IMR-90 (cell line): ENCODE measurements around the gene SOBP. TPM values are rescaled to one million over a fixed set of nuclear protein-coding genes. Genes with fewer than 3 reads are reported as not detected.

Experiments
- ATAC-seq: fragments of 200-7000 bp; cut with Tn5 transposase; 2 replicates; pipeline ENCODE4 v1.9.1; 2020; ENCODE audit warnings: low read depth, mild to moderate bottlenecking, moderate library complexity
- BruUV-seq: library from RNA; stranded (reverse); fragments of 400-500 nt; replicated peaks from 2 replicates; lab custom pipeline; 2021; lab: Mats Ljungman, UMichigan
- CTCF ChIA-PET: fragments of 300-600 bp; formaldehyde crosslinking; extraction: SDS; loops from one replicate; lab custom pipeline; 2021; ENCODE audit warnings: antibody characterized with exemption; lab: Yijun Ruan, JAX
- POLR2A ChIA-PET: fragments of 300-600 bp; sonication (Branson Sonifier 250); formaldehyde crosslinking; loops from one replicate; lab custom pipeline; 2022; ENCODE audit warnings: antibody characterized with exemption; ENCODE audit not compliant: unreplicated experiment; lab: Charles Lee
- DNase-seq: peaks from one replicate; pipeline ENCODE4 v3.0.0; 2013
- H2AFZ ChIP-seq: replicated peaks from 2 replicates; pipeline ENCODE3; 2013; ENCODE audit warnings: low read length, mild to moderate bottlenecking; ENCODE audit not compliant: poor library complexity
- H2AK5ac ChIP-seq: 2 replicates; pipeline ENCODE4 v1.6.1; 2013; ENCODE audit warnings: low read depth, low read length, inconsistent platforms
- H2AK9ac ChIP-seq: replicated peaks from 2 replicates; pipeline ENCODE3; 2013; ENCODE audit warnings: mild to moderate bottlenecking, low read depth, low read length, moderate library complexity; ENCODE audit not compliant: poor library complexity
- H2BK120ac ChIP-seq: 2 replicates; pipeline ENCODE4 v1.6.1; 2013; ENCODE audit warnings: low read depth, low read length, inconsistent platforms
- H2BK15ac ChIP-seq: 3 replicates; pipeline ENCODE4 v1.6.1; 2013; ENCODE audit warnings: low read depth, low read length, inconsistent platforms
- H2BK20ac ChIP-seq: 2 replicates; pipeline ENCODE4 v1.6.1; 2013; ENCODE audit warnings: low read depth, mild to moderate bottlenecking, inconsistent platforms, low read length, moderate library complexity
- H2BK5ac ChIP-seq: 2 replicates; pipeline ENCODE4 v1.6.1; 2013; ENCODE audit warnings: mild to moderate bottlenecking, low read depth, low read length, inconsistent platforms; ENCODE audit not compliant: poor library complexity, severe bottlenecking
- H3K14ac ChIP-seq: replicated peaks from 2 replicates; pipeline ENCODE4 v1.6.1; 2013; ENCODE audit warnings: low read depth, low read length, inconsistent platforms
- H3K18ac ChIP-seq: 2 replicates; pipeline ENCODE4 v1.6.1; 2013; ENCODE audit warnings: low read depth, low read length, control low read depth
- H3K23ac ChIP-seq: 2 replicates; pipeline ENCODE4 v1.6.1; 2013; ENCODE audit warnings: low read depth, low read length, inconsistent platforms
- H3K27ac ChIP-seq: 2 replicates; pipeline ENCODE4 v1.5.1; 2013; ENCODE audit warnings: mild to moderate bottlenecking, control low read depth, low read length; ENCODE audit not compliant: insufficient read depth
- H3K27me3 ChIP-seq: 2 replicates; pipeline ENCODE4 v1.6.1; 2013; ENCODE audit warnings: low read length; ENCODE audit not compliant: control insufficient read depth, insufficient read depth
- H3K36me3 ChIP-seq: 2 replicates; pipeline ENCODE4 v1.6.1; 2013; ENCODE audit warnings: low read length, mixed read lengths; ENCODE audit not compliant: control insufficient read depth, insufficient read depth
- H3K4ac ChIP-seq: 2 replicates; pipeline ENCODE4 v1.6.1; 2013; ENCODE audit warnings: low read depth, low read length, inconsistent platforms
- H3K4me1 ChIP-seq: 2 replicates; pipeline ENCODE4 v1.6.1; 2013; ENCODE audit warnings: low read length, mixed read lengths; ENCODE audit not compliant: control insufficient read depth, insufficient read depth
- H3K4me2 ChIP-seq: 2 replicates; pipeline ENCODE4 v1.6.1; 2013; ENCODE audit warnings: low read depth, mild to moderate bottlenecking, control low read depth, low read length, moderate library complexity
- H3K4me3 ChIP-seq: 2 replicates; pipeline ENCODE4 v1.5.1; 2013; ENCODE audit warnings: low read depth, mild to moderate bottlenecking, control low read depth, low read length, moderate library complexity; ENCODE audit not compliant: insufficient read depth
- H3K56ac ChIP-seq: 2 replicates; pipeline ENCODE4 v1.6.1; 2013; ENCODE audit warnings: low read length, inconsistent platforms; ENCODE audit not compliant: insufficient read depth; ENCODE audit errors: extremely low read depth
- H3K79me1 ChIP-seq, 2 experiments: 2 replicates each; pipeline ENCODE4 v1.6.1; 2013; ENCODE audit warnings: low read length in 2 of 2, inconsistent platforms in 1 of 2, low read depth in 1 of 2
- H3K9ac ChIP-seq: 2 replicates; pipeline ENCODE4 v1.6.1; 2013; ENCODE audit warnings: low read depth, low read length, control low read depth
- H3K9me1 ChIP-seq: 2 replicates; pipeline ENCODE4 v1.6.1; 2013; ENCODE audit warnings: low read length, inconsistent platforms; ENCODE audit not compliant: insufficient read depth
- H3K9me3 ChIP-seq: 2 replicates; pipeline ENCODE4 v1.6.1; 2013; ENCODE audit warnings: low read length; ENCODE audit not compliant: control insufficient read depth, insufficient read depth
- H4K20me1 ChIP-seq: 2 replicates; pipeline ENCODE4 v1.6.1; 2013; ENCODE audit warnings: low read length, inconsistent platforms; ENCODE audit not compliant: insufficient read depth
- H4K5ac ChIP-seq: 2 replicates; pipeline ENCODE4 v1.6.1; 2013; ENCODE audit warnings: mild to moderate bottlenecking, low read depth, low read length, control low read depth
- H4K8ac ChIP-seq, 2 experiments: 2 replicates each; pipeline ENCODE4 v1.6.1; 2013; ENCODE audit warnings: low read depth in 2 of 2, low read length in 2 of 2, control low read depth in 1 of 2, inconsistent platforms in 1 of 2
- H4K91ac ChIP-seq: 2 replicates; pipeline ENCODE4 v1.6.1; 2013; ENCODE audit warnings: low read depth, low read length, inconsistent platforms; ENCODE audit not compliant: insufficient read depth
- BHLHE40 ChIP-seq: fragments of 150-350 bp; IDR thresholded peaks from 2 replicates; pipeline ENCODE4 v1.6.1; 2016; ENCODE audit warnings: mild to moderate bottlenecking, low read depth, low read length
- CEBPB ChIP-seq: IDR thresholded peaks from 2 replicates; pipeline ENCODE4 v1.6.1; 2012; ENCODE audit warnings: low read depth, low read length, improper control_type of control experiment
- CHD1 ChIP-seq: IDR thresholded peaks from 2 replicates; pipeline ENCODE4 v1.6.1; 2012; ENCODE audit warnings: low read depth, low read length, improper control_type of control experiment
- MAFK ChIP-seq: IDR thresholded peaks from 2 replicates; pipeline ENCODE4 v1.6.1; 2012; ENCODE audit warnings: low read depth, low read length, improper control_type of control experiment
- MAZ ChIP-seq: IDR thresholded peaks from 2 replicates; pipeline ENCODE4 v1.6.1; 2012; ENCODE audit warnings: low read depth, mild to moderate bottlenecking, low read length, improper control_type of control experiment, moderate library complexity, borderline replicate concordance
- MXI1 ChIP-seq: IDR thresholded peaks from 2 replicates; pipeline ENCODE4 v1.6.1; 2012; ENCODE audit warnings: low read depth, mild to moderate bottlenecking, low read length, moderate library complexity, borderline replicate concordance
- NFE2L2 ChIP-seq: fragments of 150-350 bp; IDR thresholded peaks from 2 replicates; pipeline ENCODE4 v1.6.1; 2016; ENCODE audit warnings: low read depth, mild to moderate bottlenecking, low read length
- POLR2A ChIP-seq: IDR thresholded peaks from 2 replicates; pipeline ENCODE4 v1.6.1; 2012; ENCODE audit warnings: mild to moderate bottlenecking, low read depth, low read length
- RAD21 ChIP-seq: IDR thresholded peaks from 2 replicates; pipeline ENCODE4 v1.6.1; 2012; ENCODE audit warnings: low read length, improper control_type of control experiment
- RCOR1 ChIP-seq: IDR thresholded peaks from 2 replicates; pipeline ENCODE4 v1.6.1; 2012; ENCODE audit warnings: mild to moderate bottlenecking, low read length, improper control_type of control experiment; ENCODE audit not compliant: insufficient replicate concordance
- RFX5 ChIP-seq: IDR thresholded peaks from 2 replicates; pipeline ENCODE4 v1.8.0; 2012; ENCODE audit warnings: low read depth, mild to moderate bottlenecking, low read length, moderate library complexity
- SMC3 ChIP-seq: fragments of 150-350 bp; IDR thresholded peaks from 2 replicates; pipeline ENCODE4 v1.6.1; 2016; ENCODE audit warnings: low read depth, mild to moderate bottlenecking, antibody characterized with exemption, low read length, moderate library complexity
- WGBS, 2 experiments: methylation state at CpG; one replicate each; pipeline versions ENCODE4 v1.1.5 to v1.1.7; 2013; ENCODE audit warnings: missing lambda C conversion rate in 2 of 2; ENCODE audit not compliant: insufficient read length in 1 of 2; ENCODE audit errors: extremely low coverage in 2 of 2; 5-methylcytosine and 5-hydroxymethylcytosine counted together
- dilution Hi-C: fragments of 300-500 bp; cut with HindIII; formaldehyde crosslinking; loops from one replicate; pipeline ENCODE4 v1.14.3; 2018; ENCODE audit warnings: low sequenced_read_pairs; ENCODE audit not compliant: unreplicated experiment
- in situ Hi-C: fragments of 300-500 bp; cut with MboI; formaldehyde crosslinking; loops from 3 replicates; pipeline ENCODE4 v1.14.3; 2019; ENCODE audit warnings: low sequenced_read_pairs, inconsistent platforms, mixed read lengths
- intact Hi-C: fragments of 100-400 bp; cut with micrococcal nuclease; formaldehyde crosslinking; loops from 2 replicates; pipeline ENCODE4 v1.10.0; 2022
- polyA plus RNA-seq, 3 experiments: library from polyadenylated mRNA; depleted of rRNA; stranded (reverse); fragments of >200 nt; gene quantifications; 2 replicates each; pipeline ENCODE4 v1.2.3, GENCODE V29; 2012; ENCODE audit warnings: low replicate concordance in 1 of 3
- total RNA-seq: library from RNA; depleted of rRNA; stranded (reverse); fragments of >200 nt; gene quantifications from 2 replicates; pipeline ENCODE4 v1.2.3, GENCODE V29; 2012
- TF ChIP-seq, protein P1 (sequence below): fragments of 150-350 bp; IDR thresholded peaks from 2 replicates; pipeline ENCODE4 v1.6.1; 2016; ENCODE audit warnings: low read depth, mild to moderate bottlenecking, low read length, moderate library complexity, borderline replicate concordance
- TF ChIP-seq, protein P2 (sequence below): conservative IDR thresholded peaks from 2 replicates; pipeline ENCODE4 v1.5.1; 2012; ENCODE audit warnings: mild to moderate bottlenecking, low read depth, low read length, improper control_type of control experiment
- TF ChIP-seq, protein P3 (sequence below): fragments of 150-350 bp; IDR thresholded peaks from 2 replicates; pipeline ENCODE4 v1.6.1; 2017; ENCODE audit warnings: mild to moderate bottlenecking, antibody characterized with exemption, low read length, low read depth

SOBP gene
- total and polyA plus RNA-seq, 2 of the 4 experiments (the other 2 are of a cell fraction), result 0.60 to 0.72 TPM

DNA sequence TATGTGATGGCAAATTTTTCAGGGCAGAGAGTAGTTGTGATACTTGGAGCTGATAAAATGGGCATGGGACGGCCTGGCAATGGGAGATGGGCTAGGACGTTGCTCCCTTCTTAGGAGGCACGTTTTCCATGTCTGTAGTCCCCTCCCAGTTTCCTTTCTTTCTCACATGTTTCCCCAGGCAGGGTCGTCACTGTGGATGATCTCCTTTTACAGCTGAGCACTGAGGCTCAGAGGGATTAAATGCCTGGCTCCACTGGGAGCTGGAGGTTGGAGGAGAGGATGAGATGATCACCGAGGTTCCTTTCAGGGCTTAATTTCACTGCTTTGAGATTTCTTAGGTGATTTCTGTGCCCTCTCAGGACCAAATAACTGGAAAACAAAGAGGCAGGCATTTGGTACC lies 136.7 kb downstream of the SOBP start:
- no peaks in the 10 kb centered on the region for H3K36me3 ChIP-seq
- DNase-seq (no peak), ATAC-seq (no peak)
- no peak overlapping the region for H3K18ac ChIP-seq
- no peak overlapping the region for H3K23ac ChIP-seq
- no peak overlapping the region for H2AK5ac ChIP-seq
- no peak overlapping the region for H3K9ac ChIP-seq
- H3K27me3 ChIP-seq, result no peaks in the 10 kb centered on the region
- H3K9me1 ChIP-seq, result no peaks in the 10 kb centered on the region; the same call in 1 of the 2 replicates
- no peak overlapping the region for H2BK15ac ChIP-seq
- ChIA-PET POLR2A (no interaction called here), CTCF (no interaction called here)
- dilution Hi-C loops (no loop called here), intact Hi-C loops (no loop called here), in situ Hi-C loops (no loop called here)
- BruUV-seq, result no TSS peak
- no peaks in the 10 kb centered on the region for H3K9me3 ChIP-seq
- no peak overlapping the region for H4K8ac ChIP-seq
- no peak overlapping the region for H2BK20ac ChIP-seq
- no CpG with 5 or more reads among the region's 5 CpGs for WGBS, 2 experiments
- H4K91ac ChIP-seq, result no peak overlapping the region
- no peak overlapping the region for H3K27ac ChIP-seq
- H2AFZ ChIP-seq, result no peak overlapping the region
- no peak overlapping the region for H3K4me2 ChIP-seq
- H4K20me1 ChIP-seq, result no peaks in the 10 kb centered on the region
- no peak overlapping the region for H2AK9ac ChIP-seq
- no peak overlapping the region for H3K4me3 ChIP-seq
- no peak overlapping the region for H4K5ac ChIP-seq
- H3K4ac ChIP-seq, result no peak overlapping the region
- H3K56ac ChIP-seq, result no peak overlapping the region
- H3K14ac ChIP-seq, result no peak overlapping the region
- peaks cover 4% of the 10 kb centered on the region; the same call in 1 of the 2 replicates for H3K4me1 ChIP-seq
- no peak overlapping the region for H2BK5ac ChIP-seq
- H2BK120ac ChIP-seq, result no peak overlapping the region
- TF ChIP-seq POLR2A (no peak), CHD1 (no peak), SMC3 (no peak), MAZ (no peak), MAFK (no peak), MXI1 (no peak), NFE2L2 (no peak), RAD21 (no peak), CEBPB (no peak), BHLHE40 (no peak), RCOR1 (no peak), RFX5 (no peak)
- TF ChIP-seq, protein P1, sequence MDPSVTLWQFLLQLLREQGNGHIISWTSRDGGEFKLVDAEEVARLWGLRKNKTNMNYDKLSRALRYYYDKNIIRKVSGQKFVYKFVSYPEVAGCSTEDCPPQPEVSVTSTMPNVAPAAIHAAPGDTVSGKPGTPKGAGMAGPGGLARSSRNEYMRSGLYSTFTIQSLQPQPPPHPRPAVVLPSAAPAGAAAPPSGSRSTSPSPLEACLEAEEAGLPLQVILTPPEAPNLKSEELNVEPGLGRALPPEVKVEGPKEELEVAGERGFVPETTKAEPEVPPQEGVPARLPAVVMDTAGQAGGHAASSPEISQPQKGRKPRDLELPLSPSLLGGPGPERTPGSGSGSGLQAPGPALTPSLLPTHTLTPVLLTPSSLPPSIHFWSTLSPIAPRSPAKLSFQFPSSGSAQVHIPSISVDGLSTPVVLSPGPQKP, result no peak
- TF ChIP-seq, protein P2, sequence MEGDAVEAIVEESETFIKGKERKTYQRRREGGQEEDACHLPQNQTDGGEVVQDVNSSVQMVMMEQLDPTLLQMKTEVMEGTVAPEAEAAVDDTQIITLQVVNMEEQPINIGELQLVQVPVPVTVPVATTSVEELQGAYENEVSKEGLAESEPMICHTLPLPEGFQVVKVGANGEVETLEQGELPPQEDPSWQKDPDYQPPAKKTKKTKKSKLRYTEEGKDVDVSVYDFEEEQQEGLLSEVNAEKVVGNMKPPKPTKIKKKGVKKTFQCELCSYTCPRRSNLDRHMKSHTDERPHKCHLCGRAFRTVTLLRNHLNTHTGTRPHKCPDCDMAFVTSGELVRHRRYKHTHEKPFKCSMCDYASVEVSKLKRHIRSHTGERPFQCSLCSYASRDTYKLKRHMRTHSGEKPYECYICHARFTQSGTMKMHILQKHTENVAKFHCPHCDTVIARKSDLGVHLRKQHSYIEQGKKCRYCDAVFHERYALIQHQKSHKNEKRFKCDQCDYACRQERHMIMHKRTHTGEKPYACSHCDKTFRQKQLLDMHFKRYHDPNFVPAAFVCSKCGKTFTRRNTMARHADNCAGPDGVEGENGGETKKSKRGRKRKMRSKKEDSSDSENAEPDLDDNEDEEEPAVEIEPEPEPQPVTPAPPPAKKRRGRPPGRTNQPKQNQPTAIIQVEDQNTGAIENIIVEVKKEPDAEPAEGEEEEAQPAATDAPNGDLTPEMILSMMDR, result no peak
- TF ChIP-seq, protein P3, sequence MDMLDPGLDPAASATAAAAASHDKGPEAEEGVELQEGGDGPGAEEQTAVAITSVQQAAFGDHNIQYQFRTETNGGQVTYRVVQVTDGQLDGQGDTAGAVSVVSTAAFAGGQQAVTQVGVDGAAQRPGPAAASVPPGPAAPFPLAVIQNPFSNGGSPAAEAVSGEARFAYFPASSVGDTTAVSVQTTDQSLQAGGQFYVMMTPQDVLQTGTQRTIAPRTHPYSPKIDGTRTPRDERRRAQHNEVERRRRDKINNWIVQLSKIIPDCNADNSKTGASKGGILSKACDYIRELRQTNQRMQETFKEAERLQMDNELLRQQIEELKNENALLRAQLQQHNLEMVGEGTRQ, result no peak
- H3K79me1 ChIP-seq, result no peaks in the 10 kb centered on the region
